ENCODE results near the gene DHRS2. TPM values are rescaled to one million over a fixed set of nuclear protein-coding genes. Genes with fewer than 3 reads are reported as not detected.

The DHRS2 gene
- total and polyA plus RNA-seq, 2 of the 13 experiments (the other 11 are each of a cell fraction or from before 2014, with no cell fraction given), result 1,621 to 3,021 TPM

DNA sequence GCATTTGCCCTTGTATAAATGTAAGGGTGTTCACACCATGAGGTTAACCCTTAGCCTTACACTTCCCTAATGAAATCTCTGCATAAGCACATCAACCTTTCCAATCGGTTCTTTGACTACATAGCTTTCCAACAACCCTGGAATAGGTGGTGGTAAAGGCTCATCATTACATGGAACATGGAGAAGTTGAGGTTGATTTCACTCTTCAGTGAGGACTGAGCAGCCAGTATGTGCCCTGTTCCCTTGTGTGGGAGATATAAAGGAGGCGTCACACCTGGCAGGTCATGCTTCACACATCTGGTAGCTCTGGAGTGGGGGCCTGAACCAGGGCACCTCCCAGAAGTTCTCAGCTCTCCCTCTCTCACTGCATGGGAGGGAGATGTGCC lies 35.8 kb upstream of the DHRS2 start:
- H3K4me2 ChIP-seq (ENCODE audit: low read depth, low read length), result peak overlapping the region; percentile 5; the same call in 1 of the 2 replicates
- peaks cover 8% of the 10 kb centered on the region; the same call in 1 of the 2 replicates for H3K9me3 ChIP-seq (ENCODE audit: low read length)
- WGBS (ENCODE audit: low lambda C conversion rate), result 46% methylated on average over 2 of the region's 2 CpGs
- H3K36me3 ChIP-seq (replicated peaks in 1 of 2; ENCODE audit: control insufficient read depth in 1 of 2, insufficient read depth in 2 of 2, low read length in 2 of 2), result no peaks in the 10 kb centered on the region
- FAIRE-seq, result no peak
- H3K9ac ChIP-seq (ENCODE audit: insufficient read depth, low read depth, low read length), result peak overlapping the region; percentile 1; the same call in 1 of the 2 replicates
- peak overlapping the region; percentile 16 for H2AFZ ChIP-seq (ENCODE audit: low read length)
- DNase-seq (ENCODE audit: low spot score), result no peak
- H3K4me3 ChIP-seq (replicated peaks in 1 of 3; ENCODE audit: insufficient read depth in 1 of 3, low read depth in 2 of 3, low read length in 3 of 3), result peak overlapping the region in 1 of 3 experiments; percentile 1; a peak in 1 of 6 replicates
- intact Hi-C loops (cut with micrococcal nuclease; ENCODE audit: unreplicated experiment), result no loop called here
- in situ Hi-C loops (cut with HindIII; ENCODE audit: extremely low pct_ligation_motif_present, low pct_unique_long_range_greater_than_20kb), result no loop called here
- no peaks in the 10 kb centered on the region for H3K79me2 ChIP-seq (ENCODE audit: insufficient read depth, low read length)
- no peak; the same call in 2 of the 3 replicates for ATAC-seq
- ChIA-PET CTCF (ENCODE audit: low intra/inter-chr PET ratio, low total read pairs) (no interaction called here), POLR2A (interaction anchor here (0.6 to 10.5 kb wide), 17 partner anchors 10 to 622 kb away, joined by 3 to 267 read pairs (median 5); partner anchors contain the start of genes DCAF11, DHRS2, NRL and PPP1R3E)
- H3K27me3 ChIP-seq (ENCODE audit: control insufficient read depth in 1 of 2, insufficient read depth in 2 of 2, low read length in 2 of 2), result no peaks in the 10 kb centered on the region
- BruUV-seq (replicated peaks), result no TSS peak
- peak overlapping the region; percentile 57 for H3K27ac ChIP-seq (ENCODE audit: extremely low read length, insufficient read depth, low read length)
- peaks cover 49% of the 10 kb centered on the region for H3K4me1 ChIP-seq (ENCODE audit: insufficient read depth, low read length)
- H4K20me1 ChIP-seq (ENCODE audit: insufficient read depth, low read length), result no peaks in the 10 kb centered on the region
- TF ChIP-seq RFXANK (CRISPR knock-in tag; IDR thresholded peaks at IDR 0.05) (no peak), FOXK1 (CRISPR knock-in tag; IDR thresholded peaks at IDR 0.05; ENCODE audit: borderline replicate concordance, low read depth) (peak; percentile 16; the same call in 1 of the 2 replicates), MEF2D (CRISPR knock-in tag; IDR thresholded peaks at IDR 0.05) (no peak), ZNF558 (CRISPR knock-in tag; IDR thresholded peaks at IDR 0.05; ENCODE audit: borderline replicate concordance) (no peak), GTF3A (CRISPR knock-in tag; conservative IDR thresholded peaks at IDR 0.05) (no peak), KLF13 (CRISPR knock-in tag; IDR thresholded peaks at IDR 0.05) (no peak), ZNF446 (CRISPR knock-in tag; IDR thresholded peaks at IDR 0.05) (no peak), ZNF441 (CRISPR knock-in tag; IDR thresholded peaks at IDR 0.05; ENCODE audit: borderline replicate concordance) (no peak), HMGA1 (CRISPR knock-in tag; conservative IDR thresholded peaks at IDR 0.05) (no peak), ZNF430 (CRISPR knock-in tag; IDR thresholded peaks at IDR 0.05) (no peak), ZBTB3 (CRISPR knock-in tag; IDR thresholded peaks at IDR 0.05; ENCODE audit: borderline replicate concordance, low read depth) (0 out of 2 replicates have a peak, but pooled peaks have one; percentile 51)
- TF ChIP-seq, protein P1, sequence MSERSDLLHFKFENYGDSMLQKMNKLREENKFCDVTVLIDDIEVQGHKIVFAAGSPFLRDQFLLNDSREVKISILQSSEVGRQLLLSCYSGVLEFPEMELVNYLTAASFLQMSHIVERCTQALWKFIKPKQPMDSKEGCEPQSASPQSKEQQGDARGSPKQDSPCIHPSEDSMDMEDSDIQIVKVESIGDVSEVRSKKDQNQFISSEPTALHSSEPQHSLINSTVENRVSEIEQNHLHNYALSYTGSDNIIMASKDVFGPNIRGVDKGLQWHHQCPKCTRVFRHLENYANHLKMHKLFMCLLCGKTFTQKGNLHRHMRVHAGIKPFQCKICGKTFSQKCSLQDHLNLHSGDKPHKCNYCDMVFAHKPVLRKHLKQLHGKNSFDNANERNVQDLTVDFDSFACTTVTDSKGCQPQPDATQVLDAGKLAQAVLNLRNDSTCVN (CRISPR knock-in tag; IDR thresholded peaks at IDR 0.05; ENCODE audit: borderline replicate concordance), result no peak
- TF ChIP-seq, protein P2, sequence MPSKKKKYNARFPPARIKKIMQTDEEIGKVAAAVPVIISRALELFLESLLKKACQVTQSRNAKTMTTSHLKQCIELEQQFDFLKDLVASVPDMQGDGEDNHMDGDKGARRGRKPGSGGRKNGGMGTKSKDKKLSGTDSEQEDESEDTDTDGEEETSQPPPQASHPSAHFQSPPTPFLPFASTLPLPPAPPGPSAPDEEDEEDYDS (CRISPR knock-in tag; IDR thresholded peaks at IDR 0.05), result no peak
- TF ChIP-seq, protein P3, sequence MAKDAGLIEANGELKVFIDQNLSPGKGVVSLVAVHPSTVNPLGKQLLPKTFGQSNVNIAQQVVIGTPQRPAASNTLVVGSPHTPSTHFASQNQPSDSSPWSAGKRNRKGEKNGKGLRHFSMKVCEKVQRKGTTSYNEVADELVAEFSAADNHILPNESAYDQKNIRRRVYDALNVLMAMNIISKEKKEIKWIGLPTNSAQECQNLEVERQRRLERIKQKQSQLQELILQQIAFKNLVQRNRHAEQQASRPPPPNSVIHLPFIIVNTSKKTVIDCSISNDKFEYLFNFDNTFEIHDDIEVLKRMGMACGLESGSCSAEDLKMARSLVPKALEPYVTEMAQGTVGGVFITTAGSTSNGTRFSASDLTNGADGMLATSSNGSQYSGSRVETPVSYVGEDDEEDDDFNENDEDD (CRISPR knock-in tag; IDR thresholded peaks at IDR 0.05; ENCODE audit: borderline replicate concordance), result no peak
- TF ChIP-seq, protein P4, sequence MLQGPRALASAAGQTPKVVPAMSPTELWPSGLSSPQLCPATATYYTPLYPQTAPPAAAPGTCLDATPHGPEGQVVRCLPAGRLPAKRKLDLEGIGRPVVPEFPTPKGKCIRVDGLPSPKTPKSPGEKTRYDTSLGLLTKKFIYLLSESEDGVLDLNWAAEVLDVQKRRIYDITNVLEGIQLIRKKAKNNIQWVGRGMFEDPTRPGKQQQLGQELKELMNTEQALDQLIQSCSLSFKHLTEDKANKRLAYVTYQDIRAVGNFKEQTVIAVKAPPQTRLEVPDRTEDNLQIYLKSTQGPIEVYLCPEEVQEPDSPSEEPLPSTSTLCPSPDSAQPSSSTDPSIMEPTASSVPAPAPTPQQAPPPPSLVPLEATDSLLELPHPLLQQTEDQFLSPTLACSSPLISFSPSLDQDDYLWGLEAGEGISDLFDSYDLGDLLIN (CRISPR knock-in tag; IDR thresholded peaks at IDR 0.05; ENCODE audit: borderline replicate concordance), result no peak
- TF ChIP-seq, protein P5, sequence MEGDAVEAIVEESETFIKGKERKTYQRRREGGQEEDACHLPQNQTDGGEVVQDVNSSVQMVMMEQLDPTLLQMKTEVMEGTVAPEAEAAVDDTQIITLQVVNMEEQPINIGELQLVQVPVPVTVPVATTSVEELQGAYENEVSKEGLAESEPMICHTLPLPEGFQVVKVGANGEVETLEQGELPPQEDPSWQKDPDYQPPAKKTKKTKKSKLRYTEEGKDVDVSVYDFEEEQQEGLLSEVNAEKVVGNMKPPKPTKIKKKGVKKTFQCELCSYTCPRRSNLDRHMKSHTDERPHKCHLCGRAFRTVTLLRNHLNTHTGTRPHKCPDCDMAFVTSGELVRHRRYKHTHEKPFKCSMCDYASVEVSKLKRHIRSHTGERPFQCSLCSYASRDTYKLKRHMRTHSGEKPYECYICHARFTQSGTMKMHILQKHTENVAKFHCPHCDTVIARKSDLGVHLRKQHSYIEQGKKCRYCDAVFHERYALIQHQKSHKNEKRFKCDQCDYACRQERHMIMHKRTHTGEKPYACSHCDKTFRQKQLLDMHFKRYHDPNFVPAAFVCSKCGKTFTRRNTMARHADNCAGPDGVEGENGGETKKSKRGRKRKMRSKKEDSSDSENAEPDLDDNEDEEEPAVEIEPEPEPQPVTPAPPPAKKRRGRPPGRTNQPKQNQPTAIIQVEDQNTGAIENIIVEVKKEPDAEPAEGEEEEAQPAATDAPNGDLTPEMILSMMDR (CRISPR knock-in tag; IDR thresholded peaks at IDR 0.05), result no peak

Data from HepG2 (cell line).